ENCODE results near the gene TCOF1. TPM values are rescaled to one million over a fixed set of nuclear protein-coding genes. Genes with fewer than 3 reads are reported as not detected.

Gene TCOF1
- total RNA-seq, 1 donor from 2014 or later: 47.5 TPM

- Mint-ChIP-seq H3K9me3 (ENCODE audit: unreplicated experiment) (no peaks in the 10 kb centered on the region), H3K4me3 (ENCODE audit: unreplicated experiment) (no peak overlapping the region), H3K27ac (ENCODE audit: unreplicated experiment) (no peak overlapping the region), H3K4me1 (ENCODE audit: low read depth, unreplicated experiment) (peaks cover 14% of the 10 kb centered on the region), H3K27me3 (ENCODE audit: low read depth, unreplicated experiment) (peaks cover 3% of the 10 kb centered on the region), H3K36me3 (ENCODE audit: low read depth, unreplicated experiment) (peaks cover 3% of the 10 kb centered on the region)
- no peaks in the 10 kb centered on the region for H4K20me1 ChIP-seq (ENCODE audit: insufficient read depth, low read length)
- TF ChIP-seq EZH2 (IDR thresholded peaks at IDR 0.05; ENCODE audit: insufficient read depth, low read length): no peak
- TF ChIP-seq CTCF (IDR thresholded peaks at IDR 0.05; ENCODE audit: insufficient read depth, low read depth, low read length): no peak
- H3K4me1 ChIP-seq (ENCODE audit: insufficient read depth, low read length): no peaks in the 10 kb centered on the region
- H3K36me3 ChIP-seq (ENCODE audit: insufficient read depth, low read length): no peaks in the 10 kb centered on the region
- no peak overlapping the region for H3K4me2 ChIP-seq (ENCODE audit: low read length)
- FAIRE-seq: no peak
- no peaks in the 10 kb centered on the region for H3K27me3 ChIP-seq (ENCODE audit: insufficient read depth, low read length)
- no peak overlapping the region for H3K4me3 ChIP-seq (ENCODE audit: insufficient read depth, low read depth, low read length)
- H3K27ac ChIP-seq (ENCODE audit: low read depth, low read length): no peak overlapping the region
- no peak for DNase-seq (ENCODE audit: low read depth)
- H3K79me2 ChIP-seq (ENCODE audit: insufficient read depth, low read length): no peaks in the 10 kb centered on the region
- no peak overlapping the region for H2AFZ ChIP-seq (ENCODE audit: low read depth, low read length)
- H3K9me3 ChIP-seq (ENCODE audit: insufficient read depth, low read depth, low read length): no peaks in the 10 kb centered on the region
- no peak overlapping the region for H3K9ac ChIP-seq (ENCODE audit: low read length)
Observed at GRCh38 chr5:150346592-150346991, 10.9 kb upstream of the TCOF1 start.

GRCh38 chr5:150347003-150347402, 10.5 kb upstream of the TCOF1 start:
- H3K27ac Mint-ChIP-seq (ENCODE audit: unreplicated experiment): no peak overlapping the region
- Histone ChIP-seq H3K9me3 (ENCODE audit: insufficient read depth, low read depth, low read length) (no peaks in the 10 kb centered on the region), H4K20me1 (ENCODE audit: insufficient read depth, low read length) (no peaks in the 10 kb centered on the region), H3K27ac (ENCODE audit: low read depth, low read length) (no peak overlapping the region), H3K9ac (ENCODE audit: low read length) (no peak overlapping the region), H3K27me3 (ENCODE audit: insufficient read depth, low read length) (no peaks in the 10 kb centered on the region), H3K4me1 (ENCODE audit: insufficient read depth, low read length) (no peaks in the 10 kb centered on the region), H3K4me3 (ENCODE audit: insufficient read depth, low read depth, low read length) (no peak overlapping the region), H3K79me2 (ENCODE audit: insufficient read depth, low read length) (no peaks in the 10 kb centered on the region), H2AFZ (ENCODE audit: low read depth, low read length) (no peak overlapping the region), H3K36me3 (ENCODE audit: insufficient read depth, low read length) (no peaks in the 10 kb centered on the region), H3K4me2 (ENCODE audit: low read length) (no peak overlapping the region)
- no peak overlapping the region for H3K4me3 Mint-ChIP-seq (ENCODE audit: unreplicated experiment)
- peaks cover 14% of the 10 kb centered on the region for H3K4me1 Mint-ChIP-seq (ENCODE audit: low read depth, unreplicated experiment)
- no peaks in the 10 kb centered on the region for H3K9me3 Mint-ChIP-seq (ENCODE audit: unreplicated experiment)
- peaks cover 3% of the 10 kb centered on the region for H3K36me3 Mint-ChIP-seq (ENCODE audit: low read depth, unreplicated experiment)
- FAIRE-seq: no peak
- TF ChIP-seq EZH2 (IDR thresholded peaks at IDR 0.05; ENCODE audit: insufficient read depth, low read length): no peak
- TF ChIP-seq CTCF (IDR thresholded peaks at IDR 0.05; ENCODE audit: insufficient read depth, low read depth, low read length): no peak
- peaks cover 3% of the 10 kb centered on the region for H3K27me3 Mint-ChIP-seq (ENCODE audit: low read depth, unreplicated experiment)
- DNase-seq (ENCODE audit: low read depth): no peak

- Histone ChIP-seq H3K27me3 (ENCODE audit: insufficient read depth, low read length) (no peaks in the 10 kb centered on the region), H3K9me3 (ENCODE audit: insufficient read depth, low read depth, low read length) (no peaks in the 10 kb centered on the region), H3K4me2 (ENCODE audit: low read length) (no peak overlapping the region), H2AFZ (ENCODE audit: low read depth, low read length) (no peak overlapping the region), H3K36me3 (ENCODE audit: insufficient read depth, low read length) (no peaks in the 10 kb centered on the region), H3K27ac (ENCODE audit: low read depth, low read length) (no peak overlapping the region), H3K9ac (ENCODE audit: low read length) (no peak overlapping the region), H3K79me2 (ENCODE audit: insufficient read depth, low read length) (no peaks in the 10 kb centered on the region), H3K4me1 (ENCODE audit: insufficient read depth, low read length) (no peaks in the 10 kb centered on the region), H4K20me1 (ENCODE audit: insufficient read depth, low read length) (no peaks in the 10 kb centered on the region), H3K4me3 (ENCODE audit: insufficient read depth, low read depth, low read length) (no peak overlapping the region)
- Mint-ChIP-seq H3K9me3 (ENCODE audit: unreplicated experiment) (no peaks in the 10 kb centered on the region), H3K36me3 (ENCODE audit: low read depth, unreplicated experiment) (no peaks in the 10 kb centered on the region), H3K4me3 (ENCODE audit: unreplicated experiment) (no peak overlapping the region), H3K4me1 (ENCODE audit: low read depth, unreplicated experiment) (peaks cover 14% of the 10 kb centered on the region), H3K27ac (ENCODE audit: unreplicated experiment) (no peak overlapping the region), H3K27me3 (ENCODE audit: low read depth, unreplicated experiment) (peaks cover 3% of the 10 kb centered on the region)
- DNase-seq (ENCODE audit: low read depth) (no peak), FAIRE-seq (no peak)
- TF ChIP-seq CTCF (IDR thresholded peaks at IDR 0.05; ENCODE audit: insufficient read depth, low read depth, low read length): no peak
- no peak for TF ChIP-seq EZH2 (IDR thresholded peaks at IDR 0.05; ENCODE audit: insufficient read depth, low read length)
Observed at GRCh38 chr5:150347451-150347850, 10.0 kb upstream of the TCOF1 start.
